HG02798 (cell line): ENCODE measurements around the gene NOC4L.
"Not testable (repeated sequence)": the region's sequence is repeated elsewhere in the genome, so short reads cannot be mapped to it uniquely, and the experiment has no call there.

Experiments
- ATAC-seq: cut with Tn5 transposase; IDR thresholded peaks from one replicate; pipeline ENCODE4 v1.9.1; 2021; ENCODE audit warnings: mild to moderate bottlenecking; ENCODE audit not compliant: unreplicated experiment, poor library complexity

NOC4L gene

DNA sequence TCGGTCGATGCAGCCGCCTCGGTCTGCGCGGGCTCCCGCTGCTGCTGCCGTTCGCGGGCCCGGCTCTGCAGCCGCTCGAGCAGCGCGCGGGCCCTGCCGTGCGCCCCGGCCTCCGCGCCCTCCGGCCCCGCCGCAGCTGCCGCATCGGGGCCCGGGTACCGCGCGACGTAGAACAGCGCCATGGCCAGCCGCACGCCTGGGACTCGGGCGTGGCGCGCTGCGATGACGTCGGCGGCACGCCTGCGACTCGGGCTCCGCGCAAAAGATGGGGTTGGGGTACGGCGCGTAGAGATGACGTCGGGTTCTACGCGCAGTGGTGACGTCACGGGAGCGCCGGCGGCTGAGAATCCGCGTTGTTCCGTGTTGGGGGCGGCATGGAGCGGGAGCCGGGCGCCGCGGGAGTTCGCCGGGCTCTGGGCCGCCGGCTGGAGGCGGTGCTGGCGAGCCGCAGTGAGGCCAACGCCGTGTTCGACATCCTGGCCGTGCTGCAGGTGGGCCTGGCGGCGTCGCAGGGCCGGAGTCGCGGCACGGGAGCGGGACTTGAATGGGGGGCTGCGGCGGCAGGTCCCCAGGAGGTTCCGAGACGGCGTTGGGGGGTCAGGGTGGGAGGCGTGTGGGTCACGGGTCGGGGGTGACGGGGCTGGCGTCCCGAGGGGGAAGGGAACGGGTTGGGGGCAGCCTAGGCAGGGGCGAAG lies at the start of gene NOC4L, which contains the start of gene DDX51:
NOC4L (plus strand) TSS at position 343 of the 695 bp plus-strand sequence; CDS start at position 375, 32 bp downstream.
DDX51 (minus strand) TSS at position 205 of the 695 bp plus-strand sequence; CDS start at position 182, 23 bp downstream.
- peak; percentile 89 for ATAC-seq

DNA sequence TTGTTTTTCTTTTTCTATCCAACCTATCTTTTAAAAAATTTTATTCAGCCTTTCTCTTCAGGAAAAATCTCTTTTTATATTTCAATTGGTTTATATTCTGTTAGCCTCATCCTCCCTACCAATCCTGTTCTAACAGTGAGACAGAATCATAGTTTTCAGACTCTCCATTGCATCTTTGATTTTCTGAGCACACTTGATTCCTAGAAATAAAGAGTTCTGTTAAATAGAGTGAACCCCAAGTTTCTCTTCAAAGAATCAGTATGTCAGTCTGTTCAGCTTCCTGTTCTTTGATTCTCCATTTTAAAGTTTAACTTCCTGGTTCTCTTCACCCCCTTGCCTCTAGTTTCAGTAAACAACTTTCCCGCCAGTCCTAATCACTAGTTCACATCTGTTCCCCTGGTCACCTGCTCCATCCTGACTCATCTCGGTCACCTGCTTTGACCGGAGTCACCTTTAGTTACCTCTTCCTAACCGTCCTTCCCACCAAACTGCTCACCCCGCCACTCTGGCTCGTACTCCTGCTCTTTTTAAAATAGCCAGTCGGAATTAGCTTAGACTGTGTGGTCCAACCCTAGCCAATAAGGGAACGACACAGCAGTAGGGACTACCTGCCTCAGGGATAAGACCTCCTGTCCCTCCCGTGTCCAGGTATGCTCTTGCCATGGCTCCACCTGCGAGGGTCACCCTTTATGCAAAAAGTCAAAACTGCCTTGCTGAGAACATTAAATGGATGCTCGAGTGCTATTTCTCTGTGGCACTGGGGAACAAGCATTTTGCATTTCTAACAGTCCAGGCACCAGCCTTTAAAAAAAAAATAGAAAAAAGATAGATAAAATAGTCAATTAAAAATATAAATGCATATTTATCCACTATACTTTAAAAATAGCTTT lies 48.5 kb upstream of the NOC4L start:
- no peak for ATAC-seq

- ATAC-seq = no peak
These were observed 44.5 kb upstream of the NOC4L start for GRCh38 chr12:132099739-132100138.

DNA sequence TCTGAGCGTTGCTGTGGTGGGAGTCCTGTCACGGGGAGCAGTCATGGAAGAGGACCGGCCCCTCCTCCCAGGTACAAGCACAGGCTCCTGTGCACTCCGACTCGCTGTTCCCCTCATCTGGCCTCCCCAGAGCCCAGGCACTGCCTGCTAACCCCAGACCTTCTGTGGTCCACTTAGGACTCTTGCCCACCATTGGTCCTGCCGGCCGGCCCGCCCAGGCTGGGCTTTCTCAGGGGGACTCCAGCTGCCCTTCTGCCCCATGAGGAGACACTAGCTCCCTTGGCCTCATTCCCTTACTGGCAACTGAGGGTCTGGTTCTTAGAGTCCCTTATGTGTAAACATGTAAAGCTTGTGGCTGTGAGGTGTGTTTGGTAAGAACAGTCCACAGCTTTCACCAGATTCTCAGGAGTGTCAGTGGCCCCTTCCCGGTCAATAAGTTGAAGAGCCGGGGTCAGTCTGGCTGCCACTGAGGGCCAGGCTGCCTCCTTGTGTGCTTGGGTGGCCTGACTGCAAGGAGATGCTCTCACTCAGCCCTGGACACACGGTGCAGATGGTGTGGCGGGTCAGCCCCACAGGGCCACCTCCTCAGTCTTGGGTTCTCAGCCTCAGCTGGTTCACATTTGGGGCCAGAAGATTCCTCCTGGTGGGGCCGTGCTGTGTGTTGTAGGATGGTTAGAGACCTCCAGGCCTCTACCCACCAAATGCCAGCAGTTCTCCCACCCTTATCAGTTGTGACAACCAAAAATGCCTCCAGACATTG lies 43.8 kb upstream of the NOC4L start:
- no peak for ATAC-seq

DNA sequence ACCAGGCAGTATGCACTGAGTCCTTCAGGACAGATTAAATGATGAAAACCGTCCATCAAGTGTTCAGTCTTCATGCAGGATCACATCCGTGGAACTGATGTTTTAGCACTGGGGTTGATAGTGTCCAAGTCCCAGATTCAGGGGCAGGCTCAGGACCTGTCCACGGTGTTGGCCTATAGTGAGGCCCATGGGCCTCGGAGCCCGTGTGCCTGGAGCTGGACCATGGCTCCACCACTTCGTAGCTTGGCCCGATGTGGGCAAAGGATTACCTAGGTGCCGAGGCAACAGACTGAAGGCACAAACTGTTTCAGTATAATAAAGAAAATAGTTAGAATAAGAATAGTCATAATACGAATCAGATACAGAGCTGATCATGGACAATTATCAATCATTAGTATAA lies 42.0 kb upstream of the NOC4L start:
- no peak for ATAC-seq

DNA sequence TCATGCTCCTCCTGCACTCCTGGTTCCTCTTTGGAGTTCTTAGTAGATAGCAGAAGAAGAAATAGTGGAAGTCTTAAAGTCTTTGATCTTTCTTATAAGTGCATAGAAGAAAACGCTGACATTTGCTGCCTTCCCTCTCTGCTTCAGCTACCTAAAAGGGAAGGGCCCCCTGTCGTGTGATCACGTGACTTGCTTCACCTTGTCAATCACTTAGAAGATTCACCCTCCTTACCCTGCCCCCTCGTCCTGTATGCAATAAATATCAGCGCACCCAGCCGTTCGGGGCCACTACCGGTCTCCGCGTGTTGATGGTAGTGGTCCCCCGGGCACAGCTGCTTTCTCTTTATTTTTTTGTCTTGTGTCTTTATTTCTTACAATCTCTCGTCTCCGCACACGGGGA lies 41.2 kb upstream of the NOC4L start:
- ATAC-seq = not testable (repeated sequence)

DNA sequence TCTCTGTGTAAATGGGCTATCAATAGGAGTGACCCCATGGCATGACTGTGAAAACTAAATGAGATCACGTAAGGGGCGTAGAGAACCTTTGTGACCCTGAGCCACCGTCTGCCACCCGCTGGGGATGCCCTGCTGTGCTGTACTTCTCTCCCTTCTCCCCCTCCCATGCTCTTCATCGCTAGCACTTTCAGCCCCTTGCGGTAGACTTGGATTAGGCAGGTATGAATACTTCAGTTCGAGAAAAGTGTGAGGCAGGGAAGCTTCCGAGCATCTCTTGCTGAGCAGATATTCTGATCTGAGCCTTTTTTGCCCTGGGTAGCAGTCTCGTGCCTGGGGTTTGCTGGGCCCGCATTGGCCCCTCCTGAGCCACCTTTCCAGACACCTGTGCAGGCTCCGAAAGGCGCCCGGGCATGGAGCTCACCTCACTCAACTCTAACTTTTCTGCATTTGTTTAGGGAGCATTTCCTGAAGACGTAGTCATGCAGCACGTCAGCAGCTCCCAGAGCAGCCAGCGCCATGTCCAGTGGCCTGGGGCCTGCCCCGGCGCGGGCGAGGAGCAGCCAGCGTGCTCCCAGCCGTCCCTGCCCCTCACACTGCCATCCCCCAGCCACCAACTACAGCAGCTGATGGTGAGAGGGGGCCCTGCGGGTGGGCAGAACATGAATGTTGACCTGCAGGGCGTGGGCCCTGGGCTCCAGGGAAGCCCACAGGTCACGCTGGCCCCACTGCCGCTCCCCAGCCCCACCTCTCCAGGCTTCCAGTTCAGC lies 40.5 kb upstream of the NOC4L start:
- no peak for ATAC-seq

- ATAC-seq = no peak
These were observed 38.8 kb upstream of the NOC4L start for GRCh38 chr12:132105467-132105866.

DNA sequence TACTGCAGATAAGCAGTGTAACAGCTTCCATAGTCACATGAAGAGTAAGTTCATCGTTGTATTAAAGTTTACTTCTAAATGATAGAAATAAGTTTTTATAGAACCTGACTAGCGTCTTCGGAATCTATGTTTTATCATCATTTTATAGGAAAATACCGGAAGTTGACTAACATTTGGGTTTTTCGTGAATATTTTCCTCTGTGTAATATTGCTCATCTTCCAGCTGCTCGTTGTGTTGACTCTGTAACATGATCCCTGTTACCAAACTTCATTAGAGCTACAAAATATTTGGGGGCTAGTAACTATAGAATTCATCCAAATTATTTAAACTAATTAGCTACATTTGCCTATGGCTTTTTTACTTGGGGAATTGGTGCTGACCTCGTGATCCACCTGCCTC lies 37.3 kb upstream of the NOC4L start:
- ATAC-seq = no peak

DNA sequence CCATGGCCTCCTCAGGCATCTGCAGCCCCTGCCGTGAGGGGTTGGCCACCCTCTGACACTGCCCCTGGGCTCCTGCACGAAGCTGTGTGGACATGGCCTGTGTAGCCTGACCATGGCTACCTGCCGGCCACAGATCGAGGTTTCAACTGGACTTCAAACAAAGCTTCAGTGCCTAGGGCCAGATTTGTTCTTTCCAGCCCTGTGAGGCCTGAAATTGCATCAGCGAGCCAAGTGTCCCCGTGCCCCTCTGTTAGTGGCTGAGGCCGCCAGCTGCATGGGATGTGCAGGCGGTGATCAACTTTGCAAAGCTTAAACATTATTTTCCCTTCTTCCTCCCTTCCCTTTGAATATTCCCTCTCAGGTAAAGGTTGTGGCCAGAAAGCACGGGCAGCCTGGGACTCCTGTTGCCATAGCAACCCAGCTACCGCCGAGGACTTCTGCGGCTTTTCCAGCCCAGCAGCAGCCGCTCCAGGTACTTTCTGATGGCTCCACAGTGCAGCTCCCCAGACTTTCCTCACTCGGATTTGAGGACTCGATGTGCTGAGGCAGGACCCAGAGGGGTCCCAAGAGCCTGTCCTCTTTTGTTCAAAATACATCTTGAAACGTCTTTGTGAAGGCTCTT lies 35.9 kb upstream of the NOC4L start:
- no peak for ATAC-seq

DNA sequence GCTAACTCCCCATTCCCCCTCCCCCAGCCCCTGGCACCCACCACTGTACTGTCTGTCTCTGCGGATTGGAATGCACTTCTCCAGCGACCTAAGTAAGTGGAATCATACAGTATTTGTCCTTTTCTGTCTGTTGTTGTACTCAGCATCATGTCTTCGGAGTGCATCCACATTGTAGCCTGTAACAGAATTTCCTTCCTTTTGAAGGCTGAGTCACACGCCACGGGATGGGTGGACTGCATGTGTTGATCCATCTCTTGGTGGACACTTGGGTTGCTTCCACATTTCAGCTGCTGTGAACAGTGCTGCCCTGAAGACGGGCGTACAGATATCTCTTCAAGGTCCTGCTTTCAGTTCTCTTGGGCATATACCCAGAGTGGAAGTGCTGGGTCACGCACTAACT lies 34.5 kb upstream of the NOC4L start:
- ATAC-seq = no peak

GRCh38 chr12:132110677-132111076 lies 33.6 kb upstream of the NOC4L start:
- no peak for ATAC-seq

GRCh38 chr12:132111654-132112304 lies 32.5 kb upstream of the NOC4L start:
- ATAC-seq = no peak

- no peak for ATAC-seq
These were observed 29.6 kb upstream of the NOC4L start for GRCh38 chr12:132114667-132115066.

GRCh38 chr12:132115500-132115899 lies 28.8 kb upstream of the NOC4L start:
- ATAC-seq = no peak

- no peak for ATAC-seq
These were observed 27.3 kb upstream of the NOC4L start for GRCh38 chr12:132116709-132117557.

DNA sequence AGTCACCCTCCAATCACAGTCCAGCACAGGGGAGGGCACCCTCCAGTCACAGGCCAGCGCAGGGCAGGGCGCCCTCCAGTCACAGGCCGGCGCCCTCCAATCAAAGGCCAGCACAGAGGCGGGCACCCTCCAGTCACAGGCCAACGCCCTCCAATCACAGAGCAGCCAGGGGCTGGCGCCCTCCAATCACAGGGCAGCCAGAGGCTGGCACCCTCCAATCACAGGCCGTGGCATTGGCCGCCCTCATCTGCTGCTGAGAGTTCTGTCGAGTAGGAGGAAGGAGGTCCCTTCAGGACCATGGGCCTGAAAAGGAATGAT lies 26.7 kb upstream of the NOC4L start:
- ATAC-seq = no peak

GRCh38 chr12:132118876-132119275 lies 25.4 kb upstream of the NOC4L start:
- no peak for ATAC-seq
